ENCODE data around the gene BNIP5. TPM values are rescaled to one million over a fixed set of nuclear protein-coding genes. Genes with fewer than 3 reads are reported as not detected.

The BNIP5 gene
- total and polyA plus RNA-seq, 3 donors from 2014 or later = 0.68 to 0.96 (median 0.87) TPM

- Histone ChIP-seq H3K9me3 (no peaks in the 10 kb centered on the region), H3K27me3 (no peaks in the 10 kb centered on the region), H3K4me1 (no peaks in the 10 kb centered on the region), H3K36me3 (ENCODE audit: low read depth, missing control alignments) (no peaks in the 10 kb centered on the region), H3K4me3 (no peak overlapping the region), H3K27ac (no peak overlapping the region)
- no peak for TF ChIP-seq POLR2A (IDR thresholded peaks at IDR 0.05)
- TF ChIP-seq CTCF (IDR thresholded peaks at IDR 0.05) = no peak
- 80 to 83% methylated on average over 6 of the region's 6 CpGs for WGBS, 2 donors
- intact Hi-C loops (cut with DNase I; ENCODE audit: low total_unique reads) = no loop called here
- no peak for DNase-seq
These were observed 44.5 kb downstream of the BNIP5 start for GRCh38 chr6:36292170-36292569.

- Histone ChIP-seq H3K27ac (no peak overlapping the region), H3K4me1 (no peaks in the 10 kb centered on the region), H3K4me3 (no peak overlapping the region), H3K36me3 (ENCODE audit: low read depth, missing control alignments) (no peaks in the 10 kb centered on the region), H3K27me3 (no peaks in the 10 kb centered on the region), H3K9me3 (no peaks in the 10 kb centered on the region)
- no peak for DNase-seq
- TF ChIP-seq POLR2A (IDR thresholded peaks at IDR 0.05) (no peak), CTCF (IDR thresholded peaks at IDR 0.05) (no peak)
- intact Hi-C loops (cut with DNase I; ENCODE audit: low total_unique reads) = no loop called here
- 84% methylated on average over 18 to 23 of the region's 23 CpGs for WGBS, 2 donors
These were observed 45.7 kb downstream of the BNIP5 start for GRCh38 chr6:36290668-36291620.

- H3K4me1 ChIP-seq = no peaks in the 10 kb centered on the region
- H3K4me3 ChIP-seq = no peak overlapping the region
- no peak for DNase-seq
- intact Hi-C loops (cut with DNase I; ENCODE audit: low total_unique reads) = no loop called here
- WGBS, 2 donors = 69 to 76% methylated on average over 7 of the region's 7 CpGs
- no peaks in the 10 kb centered on the region for H3K36me3 ChIP-seq (ENCODE audit: low read depth, missing control alignments)
- H3K27ac ChIP-seq = no peak overlapping the region
- TF ChIP-seq CTCF (IDR thresholded peaks at IDR 0.05) = no peak
- TF ChIP-seq POLR2A (IDR thresholded peaks at IDR 0.05) = no peak
- no peaks in the 10 kb centered on the region for H3K9me3 ChIP-seq
- no peaks in the 10 kb centered on the region for H3K27me3 ChIP-seq
These were observed 47.3 kb downstream of the BNIP5 start for GRCh38 chr6:36289281-36289878.

- no peak overlapping the region for H3K27ac ChIP-seq
- no peak for DNase-seq
- H3K9me3 ChIP-seq = no peaks in the 10 kb centered on the region
- H3K4me3 ChIP-seq = no peak overlapping the region
- WGBS, 2 donors = 71 to 77% methylated on average over 5 of the region's 5 CpGs
- H3K27me3 ChIP-seq = no peaks in the 10 kb centered on the region
- intact Hi-C loops (cut with DNase I; ENCODE audit: low total_unique reads) = no loop called here
- TF ChIP-seq CTCF (IDR thresholded peaks at IDR 0.05) (no peak), POLR2A (IDR thresholded peaks at IDR 0.05) (no peak)
- no peaks in the 10 kb centered on the region for H3K36me3 ChIP-seq (ENCODE audit: low read depth, missing control alignments)
- H3K4me1 ChIP-seq = no peaks in the 10 kb centered on the region
These were observed 49.8 kb downstream of the BNIP5 start for GRCh38 chr6:36286858-36287257.

Measured in testis (tissue), 3 donors.